NCI-H128 (cell line): ENCODE measurements around the gene TM6SF1.
"Not testable (repeated sequence)": the region's sequence is repeated elsewhere in the genome, so short reads cannot be mapped to it uniquely, and the experiment has no call there.

Source experiments
- DNase-seq: peaks from one replicate; lab custom pipeline; 2025; ENCODE audit not compliant: unreplicated experiment; lab: John Stamatoyannopoulos, UW

TM6SF1 gene

DNA sequence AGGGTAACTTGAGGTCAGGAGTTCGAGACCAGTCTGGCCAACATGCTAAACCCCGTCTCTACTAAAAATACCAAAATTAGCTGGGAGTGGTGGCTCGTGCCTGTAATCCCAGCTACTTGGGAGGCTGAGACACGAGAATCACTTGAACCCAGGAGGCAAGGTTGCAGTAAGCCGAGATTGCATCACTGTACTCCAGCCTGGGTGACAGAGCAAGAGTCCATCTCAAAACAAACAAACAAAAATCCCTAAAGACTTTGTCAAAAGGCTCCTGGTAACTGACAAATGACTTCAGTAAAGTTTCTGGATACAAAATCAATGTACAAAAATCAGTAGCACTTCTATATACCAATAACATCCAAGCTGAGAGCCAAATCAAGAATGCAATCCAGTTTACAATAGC, 62.1 kb downstream of the TM6SF1 start:
- not testable (repeated sequence) for DNase-seq

DNA sequence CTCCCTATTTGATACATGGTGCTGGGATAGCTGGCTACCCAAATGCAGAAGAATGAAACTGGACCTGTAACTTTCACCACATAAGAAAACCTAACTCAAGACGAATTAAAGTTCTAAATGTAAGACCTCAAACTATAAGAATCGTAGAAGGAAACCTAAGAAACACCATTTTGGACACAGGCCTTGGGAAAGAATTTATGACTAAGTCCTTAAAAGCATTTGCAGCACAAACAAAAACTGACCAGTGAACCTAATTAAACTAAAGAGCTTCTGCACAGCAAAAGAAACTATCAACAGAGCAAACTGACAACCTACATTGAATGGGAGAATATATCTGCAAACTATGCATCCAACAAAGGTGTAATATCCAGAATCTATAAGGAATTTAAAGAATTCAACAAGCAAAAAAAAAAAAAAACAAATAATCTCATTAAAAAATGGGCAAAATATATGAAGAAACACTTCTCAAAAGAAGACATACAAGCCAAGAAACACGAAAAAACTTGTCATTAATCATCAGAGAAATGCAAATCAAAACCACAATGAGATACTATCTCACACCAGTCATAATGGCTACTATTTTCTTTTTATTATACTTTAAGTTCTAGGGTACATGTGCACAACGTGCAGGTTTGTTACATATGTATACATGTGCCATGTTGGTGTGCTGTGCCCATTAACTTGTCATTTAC, 63.2 kb downstream of the TM6SF1 start:
- DNase-seq: no peak

DNA sequence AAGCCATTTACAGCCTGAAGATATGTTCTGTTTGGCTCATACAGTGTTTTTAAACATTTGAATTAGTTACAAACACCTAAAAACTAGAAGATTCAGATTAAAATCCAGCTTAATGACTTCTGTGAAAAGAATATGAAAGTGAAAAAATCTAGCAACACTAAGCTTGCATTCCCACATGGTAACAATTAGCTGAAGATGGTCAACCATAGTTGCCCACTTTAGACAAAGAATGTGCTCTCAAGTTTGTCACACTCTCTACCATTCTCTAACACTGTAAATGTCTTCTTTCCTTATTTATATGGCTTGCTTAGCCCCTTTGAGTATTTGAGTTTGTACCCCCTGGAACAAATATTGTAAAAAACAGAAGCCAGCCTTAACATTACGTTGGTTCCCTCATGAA, 67.4 kb downstream of the TM6SF1 start:
- no peak for DNase-seq

DNA sequence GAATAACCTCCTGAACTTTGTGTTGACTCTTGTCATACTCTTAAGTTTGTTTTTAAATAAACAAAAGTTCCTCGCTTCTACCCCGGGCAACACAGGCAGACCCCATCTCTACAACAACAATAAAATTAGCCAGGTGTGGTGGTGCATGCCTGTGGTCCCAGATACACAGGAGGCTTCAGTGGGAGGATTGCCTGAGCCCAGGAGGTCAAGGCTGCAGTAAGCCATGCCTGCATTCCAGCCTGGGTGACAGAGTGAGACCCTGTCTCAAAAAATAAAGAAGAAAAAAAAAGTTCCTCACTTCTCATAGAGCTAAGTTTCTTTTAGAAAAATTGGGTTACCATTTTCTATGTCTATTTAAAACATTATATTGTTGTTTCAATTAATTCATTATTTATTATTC, 70.9 kb downstream of the TM6SF1 start:
- DNase-seq: no peak

DNA sequence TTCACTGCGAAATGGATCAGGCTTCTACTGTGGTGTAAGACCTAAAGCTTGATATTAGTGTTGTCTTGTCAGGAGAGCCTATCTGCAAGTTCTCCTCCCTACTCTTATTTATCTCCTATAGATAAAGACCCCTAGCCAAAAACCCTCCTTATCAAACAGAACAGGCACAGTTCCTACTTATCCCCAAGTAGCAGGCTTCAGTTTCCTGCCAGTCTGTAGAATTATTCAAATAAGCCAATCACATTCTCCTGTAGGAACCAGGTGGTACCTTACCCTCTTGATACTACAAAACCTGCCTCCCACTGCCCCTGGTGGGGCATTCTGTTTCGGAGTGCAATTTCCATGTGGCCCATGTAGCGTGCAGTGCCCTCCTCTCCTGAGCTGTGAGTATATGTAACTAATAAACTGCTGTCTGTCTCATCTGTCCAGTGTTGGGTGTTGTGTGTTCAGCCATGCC, 71.5 kb downstream of the TM6SF1 start:
- DNase-seq: no peak

DNA sequence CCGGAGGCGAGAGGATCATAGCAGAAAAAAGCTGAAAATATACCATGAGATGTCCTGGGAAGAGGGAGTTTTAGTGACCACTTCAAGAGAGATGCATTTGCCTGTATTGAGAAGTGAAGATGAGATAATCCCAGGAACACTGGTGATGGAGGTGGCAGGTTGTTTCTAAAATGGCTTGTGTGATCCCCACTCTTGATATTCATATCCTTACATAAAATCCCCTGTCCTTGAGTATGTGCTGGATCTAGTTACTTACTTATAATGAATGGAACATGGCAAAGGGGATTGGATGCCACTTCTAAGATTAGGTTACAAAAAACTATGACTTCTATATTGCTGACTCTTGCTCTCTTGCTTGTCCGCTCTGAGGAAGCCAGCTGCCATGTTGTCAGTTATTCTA, 78.1 kb downstream of the TM6SF1 start:
- DNase-seq: no peak
